Calu3 (cell line): ENCODE data around the gene LETM1. TPM values are rescaled to one million over a fixed set of nuclear protein-coding genes. Genes with fewer than 3 reads are reported as not detected.

Experiments used
- BruUV-seq: library from RNA; stranded (reverse); fragments of 400-500 nt; replicated peaks from 2 replicates; lab custom pipeline; 2021; lab: Mats Ljungman, UMichigan
- CTCF ChIA-PET: fragments of 300-600 bp; sonication (Branson Sonifier 250); formaldehyde crosslinking; loops from one replicate; lab custom pipeline; 2022; ENCODE audit warnings: antibody characterized with exemption; lab: Charles Lee
- DNase-seq: peaks from one replicate; pipeline ENCODE4 v3.0.0; 2022
- H3K27ac Mint-ChIP-seq: one replicate; pipeline ENCODE4 v1.8.0; 2022; ENCODE audit warnings: mixed read lengths; ENCODE audit not compliant: unreplicated experiment
- H3K27me3 Mint-ChIP-seq: one replicate; pipeline ENCODE4 v1.8.0; 2022; ENCODE audit warnings: mixed read lengths; ENCODE audit not compliant: unreplicated experiment
- H3K36me3 Mint-ChIP-seq: one replicate; pipeline ENCODE4 v1.8.0; 2022; ENCODE audit warnings: mild to moderate bottlenecking, moderate library complexity, mixed read lengths; ENCODE audit not compliant: insufficient read depth, unreplicated experiment
- H3K4me1 Mint-ChIP-seq: one replicate; pipeline ENCODE4 v1.8.0; 2022; ENCODE audit warnings: mild to moderate bottlenecking, low read depth, mixed read lengths; ENCODE audit not compliant: unreplicated experiment
- H3K4me3 Mint-ChIP-seq: one replicate; pipeline ENCODE4 v1.8.0; 2022; ENCODE audit warnings: mild to moderate bottlenecking, low read depth, moderate library complexity, mixed read lengths; ENCODE audit not compliant: unreplicated experiment
- H3K9me3 Mint-ChIP-seq: one replicate; pipeline ENCODE4 v1.8.0; 2022; ENCODE audit warnings: low read depth, mixed read lengths; ENCODE audit not compliant: unreplicated experiment
- CTCF ChIP-seq: fragments of 200-600 bp; IDR thresholded peaks from one replicate; pipeline ENCODE4 v1.8.0; 2022; ENCODE audit warnings: antibody characterized with exemption; ENCODE audit not compliant: unreplicated experiment
- intact Hi-C: fragments of 100-400 bp; cut with micrococcal nuclease; formaldehyde crosslinking; loops from one replicate; pipeline ENCODE4 v1.10.0; 2022; ENCODE audit not compliant: unreplicated experiment
- total RNA-seq: library from RNA; stranded (reverse); gene quantifications from 2 replicates; pipeline ENCODE4 v1.2.3, GENCODE V29; 2022

LETM1 gene
- total RNA-seq, 1 experiment from 2014 or later: 47.2 TPM

DNA sequence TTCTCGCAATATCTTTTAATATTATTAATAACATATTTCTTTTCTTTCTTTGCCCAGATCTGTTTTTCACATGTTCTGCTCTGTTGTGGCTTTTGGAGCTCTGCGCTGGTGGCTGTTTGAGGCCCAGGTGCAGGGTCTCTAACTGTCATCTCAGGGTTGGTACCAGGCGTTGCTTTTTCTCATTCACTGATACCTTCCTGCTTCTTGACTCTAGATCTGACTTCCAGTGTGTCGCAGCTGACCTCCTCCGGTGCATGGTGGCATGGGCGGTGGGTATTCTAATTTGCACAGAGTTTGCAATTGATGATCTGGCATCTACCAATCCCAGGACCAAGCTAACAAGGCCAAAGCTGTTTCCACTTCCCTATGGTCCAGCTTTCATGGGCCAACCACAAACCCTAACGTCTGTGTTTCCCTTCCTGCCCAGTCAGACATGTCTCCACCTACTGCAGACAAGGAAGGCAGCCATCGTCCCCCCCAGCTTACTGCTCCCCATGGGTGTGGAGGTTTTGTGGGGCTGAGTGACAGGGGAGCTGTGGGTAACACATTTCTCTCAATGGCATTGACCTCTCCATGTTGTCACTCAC lies 25.2 kb downstream of the LETM1 start:
- intact Hi-C loops: no loop called here
- no peak for TF ChIP-seq CTCF
- peaks cover 10% of the 10 kb centered on the region for H3K36me3 Mint-ChIP-seq
- no peak overlapping the region for H3K27ac Mint-ChIP-seq
- no peak for DNase-seq
- H3K4me3 Mint-ChIP-seq: no peak overlapping the region
- no peaks in the 10 kb centered on the region for H3K4me1 Mint-ChIP-seq
- H3K9me3 Mint-ChIP-seq: no peaks in the 10 kb centered on the region
- no TSS peak for BruUV-seq
- no peaks in the 10 kb centered on the region for H3K27me3 Mint-ChIP-seq
- CTCF ChIA-PET: interaction anchor here (0.9 kb wide), 1 partner anchor 14 kb away, joined by 3 read pairs; no protein-coding TSS in a partner anchor

GRCh38 chr4:1830234-1830633 lies 25.7 kb downstream of the LETM1 start:
- Mint-ChIP-seq H3K27me3 (no peaks in the 10 kb centered on the region), H3K4me3 (no peak overlapping the region), H3K4me1 (no peaks in the 10 kb centered on the region), H3K27ac (peak overlapping the region; percentile 18), H3K9me3 (no peaks in the 10 kb centered on the region), H3K36me3 (peaks cover 10% of the 10 kb centered on the region)
- BruUV-seq: no TSS peak
- intact Hi-C loops: no loop called here
- CTCF ChIA-PET: no interaction called here
- no peak for DNase-seq
- no peak for TF ChIP-seq CTCF

DNA sequence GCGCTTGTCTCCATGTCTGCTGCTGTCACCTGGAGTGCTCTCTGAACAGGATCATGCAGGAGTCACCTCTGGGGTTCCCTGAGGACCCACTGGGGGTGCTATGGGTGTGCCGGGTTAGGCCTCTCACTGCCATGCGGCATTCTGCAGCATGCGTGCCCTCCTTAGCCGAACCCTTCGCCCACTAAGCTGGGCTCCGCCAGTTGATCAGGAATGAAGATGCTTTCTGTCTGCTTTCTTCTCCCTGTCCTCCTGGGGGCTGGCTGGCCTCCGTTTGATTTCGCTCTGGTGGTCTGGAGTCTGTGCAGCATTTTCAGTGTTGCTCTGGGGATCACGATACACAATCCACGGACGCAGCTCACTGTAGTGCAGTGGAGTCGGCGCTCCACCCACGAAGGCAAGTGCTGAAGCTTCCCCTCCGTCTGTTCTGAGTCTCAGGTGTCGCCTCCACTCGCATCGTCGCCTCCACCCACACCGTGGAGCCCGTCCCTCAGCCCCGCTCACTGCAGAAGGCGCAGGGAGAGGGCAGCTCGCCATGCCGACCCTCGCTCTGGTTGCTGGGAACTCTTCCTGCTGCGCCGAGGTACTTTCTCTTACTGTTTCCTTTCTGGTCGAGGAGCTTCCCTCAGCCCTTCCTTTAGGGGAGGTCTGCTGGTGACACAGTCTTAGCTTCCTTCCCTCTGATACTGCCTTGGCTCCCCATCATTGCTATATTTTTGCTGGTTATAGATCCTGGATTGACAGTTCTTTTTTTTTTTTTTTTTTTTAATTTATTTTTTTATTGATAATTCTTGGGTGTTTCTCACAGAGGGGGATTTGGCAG lies 29.2 kb downstream of the LETM1 start:
- intact Hi-C loops: no loop called here
- TF ChIP-seq CTCF: no peak
- CTCF ChIA-PET: no interaction called here
- Mint-ChIP-seq H3K4me1 (no peaks in the 10 kb centered on the region), H3K27me3 (no peaks in the 10 kb centered on the region), H3K36me3 (peaks cover 28% of the 10 kb centered on the region), H3K9me3 (no peaks in the 10 kb centered on the region), H3K27ac (no peak overlapping the region), H3K4me3 (no peak overlapping the region)
- no TSS peak for BruUV-seq
- no peak for DNase-seq

- no peaks in the 10 kb centered on the region for H3K27me3 Mint-ChIP-seq
- intact Hi-C loops: no loop called here
These were observed 30.6 kb downstream of the LETM1 start for GRCh38 chr4:1825326-1825725.

More at GRCh38 chr4:1825326-1825725, 30.6 kb downstream of the LETM1 start:
- DNase-seq: no peak
- H3K9me3 Mint-ChIP-seq: no peaks in the 10 kb centered on the region
- no peak for TF ChIP-seq CTCF
- BruUV-seq: no TSS peak
- CTCF ChIA-PET: no interaction called here
- no peak overlapping the region for H3K27ac Mint-ChIP-seq
- H3K4me3 Mint-ChIP-seq: no peak overlapping the region
- H3K36me3 Mint-ChIP-seq: peaks cover 25% of the 10 kb centered on the region
- no peaks in the 10 kb centered on the region for H3K4me1 Mint-ChIP-seq
